HG03342 (cell line): Measurements from ENCODE around the gene LEP.
A peak's percentile ranks its signal among the peaks of the same experiment; 100 is the strongest.

ENCODE experiments used
- ATAC-seq: cut with Tn5 transposase; IDR thresholded peaks from one replicate; pipeline ENCODE4 v1.9.1; 2021; ENCODE audit warnings: mild to moderate bottlenecking, moderate library complexity; ENCODE audit not compliant: unreplicated experiment

LEP gene

DNA sequence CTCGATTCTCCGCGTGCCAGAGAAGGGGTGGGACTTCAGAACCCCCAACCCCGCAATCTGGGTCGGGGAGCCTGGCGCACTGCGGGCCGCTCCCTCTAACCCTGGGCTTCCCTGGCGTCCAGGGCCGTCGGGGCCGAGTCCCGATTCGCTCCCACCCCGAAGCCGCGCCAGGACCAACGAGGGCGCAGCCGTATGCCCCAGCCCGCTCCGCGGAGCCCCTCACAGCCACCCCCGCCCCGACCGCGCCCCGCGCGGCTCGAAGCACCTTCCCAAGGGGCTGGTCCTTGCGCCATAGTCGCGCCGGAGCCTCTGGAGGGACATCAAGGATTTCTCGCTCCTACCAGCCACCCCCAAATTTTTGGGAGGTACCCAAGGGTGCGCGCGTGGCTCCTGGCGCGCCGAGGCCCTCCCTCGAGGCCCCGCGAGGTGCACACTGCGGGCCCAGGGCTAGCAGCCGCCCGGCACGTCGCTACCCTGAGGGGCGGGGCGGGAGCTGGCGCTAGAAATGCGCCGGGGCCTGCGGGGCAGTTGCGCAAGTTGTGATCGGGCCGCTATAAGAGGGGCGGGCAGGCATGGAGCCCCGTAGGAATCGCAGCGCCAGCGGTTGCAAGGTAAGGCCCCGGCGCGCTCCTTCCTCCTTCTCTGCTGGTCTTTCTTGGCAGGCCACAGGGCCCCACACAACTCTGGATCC is at the start of gene LEP:
Gene LEP, plus strand, starts transcription at position 583 of the 691 bp plus-strand sequence. CDS start 10,741 bp downstream, outside the sequence.
- ATAC-seq: no peak

- no peak for ATAC-seq
Observed at GRCh38 chr7:128192497-128193142, 48.5 kb upstream of the LEP start.

- no peak for ATAC-seq
Observed at GRCh38 chr7:128194533-128195282, 46.4 kb upstream of the LEP start.

DNA sequence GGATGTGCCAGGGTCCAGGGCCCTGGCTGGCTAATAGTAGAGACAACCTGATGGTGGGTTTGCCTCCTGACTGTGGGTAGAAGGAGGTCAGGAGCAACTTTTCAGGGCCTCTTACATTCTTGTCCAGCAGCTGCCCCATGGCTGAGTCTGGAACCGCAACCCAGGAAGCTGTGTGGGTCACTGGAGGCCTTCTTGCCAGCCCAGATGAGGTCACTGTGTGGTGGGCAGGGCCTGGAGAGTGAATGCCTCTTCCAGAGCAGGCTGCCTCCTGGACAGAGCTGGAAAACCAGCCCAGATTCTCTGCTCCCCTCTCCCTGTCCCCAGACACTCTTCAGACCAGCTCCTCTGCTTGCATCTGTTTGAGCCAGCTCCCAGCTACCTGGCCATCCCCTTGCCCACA is 43.5 kb upstream of the LEP start:
- ATAC-seq: no peak

- ATAC-seq: no peak
Observed at GRCh38 chr7:128197989-128198580, 43.0 kb upstream of the LEP start.

DNA sequence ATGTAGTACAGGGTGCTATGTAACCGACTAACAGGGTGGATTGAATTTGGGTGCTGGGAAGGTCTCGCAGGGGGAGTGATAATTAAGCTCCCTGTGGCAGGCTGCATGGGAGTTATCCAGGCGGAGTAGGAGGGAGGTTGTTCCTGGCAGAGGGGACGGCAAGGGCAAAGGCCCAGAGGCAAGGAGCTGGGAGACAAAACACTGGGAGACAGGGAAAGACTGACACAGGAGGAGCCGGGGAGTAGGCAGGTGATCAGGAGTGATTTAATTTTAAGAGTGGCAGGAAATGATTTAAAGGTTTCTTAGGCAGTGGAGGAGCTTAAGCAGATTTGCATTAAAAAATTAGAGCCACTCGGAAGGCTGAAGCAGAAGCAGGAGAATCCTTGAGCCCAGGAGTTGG is 40.7 kb upstream of the LEP start:
- no peak for ATAC-seq

DNA sequence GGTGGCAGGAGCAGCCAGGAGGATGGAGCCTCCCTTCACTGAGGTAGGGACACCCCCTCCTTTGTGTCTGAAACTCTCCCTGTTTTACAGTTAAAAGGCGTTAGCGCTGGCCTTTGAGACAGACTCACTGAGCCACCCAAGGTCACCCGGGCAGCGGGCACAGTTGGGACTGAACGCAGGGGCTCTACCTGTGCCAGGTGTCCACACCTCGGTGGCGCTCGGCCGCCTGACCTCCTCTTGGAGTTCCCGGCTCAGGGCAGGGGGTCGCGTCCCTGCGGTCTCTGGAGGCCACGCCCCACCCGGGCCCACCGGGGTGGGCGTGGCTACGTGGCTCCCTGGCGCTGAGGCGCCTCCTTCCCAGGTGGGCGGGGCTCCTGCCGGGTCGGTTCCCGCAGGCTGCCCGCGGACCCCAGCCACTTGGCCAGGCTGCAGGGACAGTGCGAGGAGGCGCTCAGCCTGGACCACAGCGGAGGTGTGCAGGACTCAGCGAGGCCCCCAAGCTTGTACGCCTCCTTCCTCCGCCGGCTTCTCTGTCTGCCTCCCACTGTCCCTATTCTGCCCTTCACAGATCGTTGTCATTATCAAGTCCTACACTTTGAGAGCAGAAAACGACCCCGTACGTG is 39.9 kb upstream of the LEP start:
- ATAC-seq: no peak

DNA sequence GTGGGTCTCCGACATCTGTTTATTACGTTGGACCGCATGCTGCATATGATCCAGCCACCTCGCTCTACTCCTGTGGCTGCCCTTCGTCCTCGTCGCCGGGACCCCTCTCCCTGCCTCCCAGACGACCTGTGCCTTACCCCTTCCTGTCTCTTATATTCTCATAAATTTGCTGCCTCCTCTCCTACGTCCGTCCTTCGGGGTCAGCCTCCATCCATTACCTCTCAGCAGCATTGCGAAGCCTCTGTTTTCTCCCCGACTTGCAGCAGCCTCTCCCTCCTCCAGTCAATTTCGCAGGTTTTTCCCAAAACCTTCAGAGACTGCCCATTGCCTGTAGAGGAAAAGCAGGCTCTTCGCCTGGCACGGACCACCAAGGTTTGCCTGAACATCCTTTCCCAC is 39.4 kb upstream of the LEP start:
- ATAC-seq: no peak

- no peak for ATAC-seq
Observed at GRCh38 chr7:128202287-128202957, 38.7 kb upstream of the LEP start.

GRCh38 chr7:128203047-128203491 is 38.0 kb upstream of the LEP start:
- ATAC-seq: no peak

- ATAC-seq: no peak
Observed at GRCh38 chr7:128203710-128204214, 37.3 kb upstream of the LEP start.

GRCh38 chr7:128204455-128204854 is 36.6 kb upstream of the LEP start:
- no peak for ATAC-seq

- no peak for ATAC-seq
Observed at GRCh38 chr7:128205068-128205467, 36.0 kb upstream of the LEP start.

DNA sequence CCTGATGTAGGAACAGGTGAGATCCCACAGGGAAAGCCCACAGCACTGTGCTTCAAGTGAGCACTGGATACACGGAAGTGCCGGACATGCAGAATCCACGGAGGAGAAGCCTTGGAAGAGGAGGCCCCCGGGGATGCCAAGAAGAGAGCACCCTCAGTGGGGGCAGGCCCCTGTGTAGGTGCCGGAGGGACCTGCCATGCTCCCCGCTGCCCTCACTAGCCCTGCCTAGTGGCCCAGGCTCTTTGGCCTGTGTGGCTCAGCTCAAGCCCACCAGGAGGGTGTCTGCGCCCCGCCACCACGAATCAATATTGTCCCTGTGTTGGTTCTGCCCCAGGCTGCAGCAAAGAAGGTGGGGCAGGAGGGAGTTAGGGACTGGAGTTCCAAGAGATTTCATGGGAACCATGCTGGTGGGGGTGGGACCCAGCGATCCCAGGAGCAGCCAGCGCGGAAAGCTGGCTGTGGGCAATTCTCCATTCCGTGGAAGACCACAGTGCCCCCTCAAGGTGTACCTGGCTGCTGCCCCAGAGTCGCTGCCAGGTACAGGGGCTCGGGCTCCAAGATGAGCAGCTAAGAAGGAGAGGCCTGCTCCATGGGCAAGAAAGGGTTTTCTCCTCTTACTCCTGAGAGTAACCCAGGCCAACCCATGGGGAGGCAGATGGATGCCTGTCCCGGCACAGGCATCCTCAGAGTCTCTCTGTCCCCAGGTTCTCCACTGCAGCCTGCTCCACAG is 34.9 kb upstream of the LEP start:
- ATAC-seq: no peak

GRCh38 chr7:128206747-128207500 is 34.2 kb upstream of the LEP start:
- ATAC-seq: no peak

DNA sequence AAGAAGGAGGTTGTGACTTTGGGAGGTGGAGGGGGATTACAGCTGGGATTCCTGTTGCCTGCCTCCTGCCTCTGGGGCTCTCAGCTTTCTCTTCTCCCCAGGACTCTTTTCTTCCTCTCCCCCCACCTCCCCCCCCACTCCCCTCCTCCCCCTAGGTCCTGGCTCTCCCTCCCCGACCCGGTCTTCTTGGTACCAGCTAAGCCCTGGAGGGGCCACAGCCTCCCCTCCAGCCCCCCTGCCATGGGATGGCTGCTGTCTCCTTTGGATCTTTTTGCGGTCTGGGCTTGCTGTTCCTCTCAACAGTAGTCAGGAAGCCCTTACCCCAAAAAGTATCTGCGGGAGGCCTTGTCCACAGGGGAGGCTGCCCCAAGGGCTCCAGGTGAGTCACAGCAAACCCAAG is 33.5 kb upstream of the LEP start:
- ATAC-seq: no peak

DNA sequence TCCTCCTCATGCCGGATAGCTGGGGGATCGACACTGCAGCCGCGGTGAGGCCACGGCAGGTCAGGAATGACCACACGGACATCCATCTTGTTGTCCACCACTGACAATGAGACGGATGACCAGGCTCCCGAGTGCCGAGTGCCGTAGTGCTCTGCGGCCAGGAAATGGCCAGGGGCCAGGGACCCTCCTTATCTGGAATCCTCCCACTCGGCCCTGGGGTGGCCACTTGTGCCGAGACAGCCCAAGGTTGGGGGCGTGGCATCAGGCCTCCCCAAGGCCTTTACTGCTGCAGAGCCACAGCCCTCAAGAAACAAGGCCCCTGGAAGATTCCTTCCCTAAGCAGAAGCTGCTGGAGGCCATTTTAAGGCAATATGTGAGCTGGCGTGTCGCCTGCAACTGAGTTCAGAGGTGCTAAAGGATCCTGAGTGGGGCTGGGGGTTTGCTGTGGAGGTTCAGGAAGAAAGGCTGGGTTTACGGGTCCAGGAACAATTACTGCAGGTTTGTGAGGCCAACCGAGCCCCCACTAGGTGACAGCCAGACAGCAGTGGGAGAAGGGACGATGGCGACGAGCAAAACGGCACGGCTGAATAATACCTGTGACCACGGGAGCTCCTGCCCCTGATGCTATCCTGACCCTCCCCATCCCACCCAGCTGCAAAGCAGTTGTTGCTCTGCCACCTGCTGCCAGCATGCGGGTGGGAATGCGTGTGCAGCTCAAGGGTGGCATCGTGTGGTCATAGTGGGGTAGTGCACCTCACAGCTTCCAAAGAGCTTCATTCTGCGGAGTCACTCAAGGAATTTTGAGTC is 31.6 kb upstream of the LEP start:
- peak; percentile 56 for ATAC-seq

- ATAC-seq: no peak
Observed at GRCh38 chr7:128210036-128210347, 31.1 kb upstream of the LEP start.
